SIG-M5 treated with dmso at 0.1 percent for 504 hours (cell line): ENCODE measurements around the gene KLHL29.

Source experiments
- DNase-seq: peaks from one replicate; lab custom pipeline; 2025; ENCODE audit not compliant: unreplicated experiment; lab: John Stamatoyannopoulos, UW

The KLHL29 gene

GRCh38 chr2:23469142-23469540, 84.2 kb downstream of the KLHL29 start:
- DNase-seq: no peak

- DNase-seq: no peak
Observed at GRCh38 chr2:23475036-23475435, 90.1 kb downstream of the KLHL29 start.

- no peak for DNase-seq
Observed at GRCh38 chr2:23475473-23475872, 90.5 kb downstream of the KLHL29 start.

- no peak for DNase-seq
Observed at GRCh38 chr2:23476786-23477185, 91.8 kb downstream of the KLHL29 start.

- no peak for DNase-seq
Observed at GRCh38 chr2:23477392-23477791, 92.4 kb downstream of the KLHL29 start.

- no peak for DNase-seq
Observed at GRCh38 chr2:23478087-23478932, 93.3 kb downstream of the KLHL29 start.

GRCh38 chr2:23478933-23479683, 94.1 kb downstream of the KLHL29 start:
- DNase-seq: no peak

- DNase-seq: no peak
Observed at GRCh38 chr2:23480957-23481797, 96.2 kb downstream of the KLHL29 start.

GRCh38 chr2:23482188-23482587, 97.2 kb downstream of the KLHL29 start:
- DNase-seq: no peak

- no peak for DNase-seq
Observed at GRCh38 chr2:23482607-23483006, 97.6 kb downstream of the KLHL29 start.

- DNase-seq: no peak
Observed at GRCh38 chr2:23483791-23484190, 98.8 kb downstream of the KLHL29 start.

- no peak for DNase-seq
Observed at GRCh38 chr2:23484275-23484674, 99.3 kb downstream of the KLHL29 start.

GRCh38 chr2:23484767-23485166, 99.8 kb downstream of the KLHL29 start:
- no peak for DNase-seq

- DNase-seq: no peak
Observed at GRCh38 chr2:23485261-23485660, 100.3 kb downstream of the KLHL29 start.

GRCh38 chr2:23485841-23486683, 101.1 kb downstream of the KLHL29 start:
- no peak for DNase-seq

- DNase-seq: no peak
Observed at GRCh38 chr2:23486684-23487075, 101.7 kb downstream of the KLHL29 start.

- no peak for DNase-seq
Observed at GRCh38 chr2:23487735-23488492, 102.9 kb downstream of the KLHL29 start.

- no peak for DNase-seq
Observed at GRCh38 chr2:23488584-23488983, 103.6 kb downstream of the KLHL29 start.

GRCh38 chr2:23489471-23490322, 104.7 kb downstream of the KLHL29 start:
- no peak for DNase-seq
